HG03469 (cell line): ENCODE measurements around the gene TCF21.

Source experiments
- ATAC-seq: cut with Tn5 transposase; IDR thresholded peaks from one replicate; pipeline ENCODE4 v1.9.1; 2021; ENCODE audit warnings: mild to moderate bottlenecking, moderate library complexity, moderate number of reproducible peaks; ENCODE audit not compliant: unreplicated experiment

TCF21 gene

DNA sequence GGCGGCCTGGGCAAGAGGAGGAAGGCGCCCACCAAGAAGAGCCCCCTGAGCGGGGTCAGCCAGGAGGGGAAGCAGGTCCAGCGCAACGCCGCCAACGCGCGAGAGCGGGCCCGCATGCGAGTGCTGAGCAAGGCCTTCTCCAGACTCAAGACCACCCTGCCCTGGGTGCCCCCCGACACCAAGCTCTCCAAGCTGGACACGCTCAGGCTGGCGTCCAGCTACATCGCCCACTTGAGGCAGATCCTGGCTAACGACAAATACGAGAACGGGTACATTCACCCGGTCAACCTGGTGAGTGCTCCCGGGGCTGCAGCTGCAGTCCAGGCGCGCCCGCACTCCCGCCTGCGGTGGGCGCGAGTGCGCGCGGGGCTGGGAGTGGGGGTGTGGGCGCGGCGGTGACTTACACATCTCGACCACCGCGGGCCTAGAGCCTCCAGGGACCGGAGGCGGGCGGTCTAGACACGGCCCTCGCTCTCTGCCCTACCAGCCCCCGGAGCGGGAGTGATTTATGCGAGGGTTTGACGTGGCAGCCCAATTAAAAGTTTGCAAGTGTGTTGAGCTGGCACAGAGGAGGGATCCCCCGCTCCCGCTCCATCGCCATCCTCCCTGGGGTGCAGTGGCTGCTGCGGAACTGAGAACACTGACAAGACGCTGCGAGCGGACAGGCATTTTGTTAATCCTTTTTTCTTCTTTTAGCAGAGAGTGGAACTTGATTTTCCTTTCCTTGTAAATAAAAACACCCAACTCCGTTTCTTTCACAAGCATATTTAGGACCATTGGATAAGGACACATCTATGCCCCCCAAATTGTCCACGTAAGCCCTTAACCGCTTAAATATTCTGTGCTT lies 867 bp downstream of the TCF21 start:
- ATAC-seq: no peak

- ATAC-seq: no peak
Observed at GRCh38 chr6:133890711-133891148, 1.8 kb downstream of the TCF21 start.

DNA sequence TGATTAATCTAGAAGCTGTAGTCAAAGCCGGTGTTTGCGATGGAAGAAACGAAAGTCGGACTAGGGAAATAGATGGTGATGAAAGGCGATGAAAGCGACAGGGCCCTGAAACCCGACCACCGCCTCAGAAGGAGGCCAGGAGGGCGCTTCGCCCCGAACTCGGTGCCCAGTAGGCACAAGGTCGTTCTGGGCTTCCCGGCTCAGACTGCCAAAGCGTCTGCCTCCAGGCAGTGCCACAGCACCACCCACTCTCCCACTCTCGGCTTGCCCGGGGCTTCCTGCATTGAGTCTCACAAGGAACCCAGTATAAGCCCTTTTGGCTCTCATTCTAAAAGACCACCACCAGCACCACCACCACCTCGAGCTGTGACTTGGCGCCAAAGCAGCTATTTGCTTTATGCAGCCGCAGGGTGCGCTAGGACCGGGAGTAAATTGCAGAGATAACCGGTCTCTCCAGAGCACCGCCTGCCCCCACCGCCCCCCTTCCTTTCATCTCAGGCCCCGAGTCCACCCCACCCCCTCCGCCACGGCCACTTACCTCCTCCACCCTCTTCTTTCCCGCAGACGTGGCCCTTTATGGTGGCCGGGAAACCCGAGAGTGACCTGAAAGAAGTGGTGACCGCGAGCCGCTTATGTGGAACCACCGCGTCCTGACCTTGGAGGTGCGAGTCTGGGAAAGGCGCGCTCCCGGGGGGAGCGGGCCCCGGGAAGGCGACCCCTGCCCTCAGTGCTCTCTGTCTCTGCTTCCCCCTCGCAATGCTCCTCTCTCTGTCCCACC lies 2.4 kb downstream of the TCF21 start:
- ATAC-seq: no peak

DNA sequence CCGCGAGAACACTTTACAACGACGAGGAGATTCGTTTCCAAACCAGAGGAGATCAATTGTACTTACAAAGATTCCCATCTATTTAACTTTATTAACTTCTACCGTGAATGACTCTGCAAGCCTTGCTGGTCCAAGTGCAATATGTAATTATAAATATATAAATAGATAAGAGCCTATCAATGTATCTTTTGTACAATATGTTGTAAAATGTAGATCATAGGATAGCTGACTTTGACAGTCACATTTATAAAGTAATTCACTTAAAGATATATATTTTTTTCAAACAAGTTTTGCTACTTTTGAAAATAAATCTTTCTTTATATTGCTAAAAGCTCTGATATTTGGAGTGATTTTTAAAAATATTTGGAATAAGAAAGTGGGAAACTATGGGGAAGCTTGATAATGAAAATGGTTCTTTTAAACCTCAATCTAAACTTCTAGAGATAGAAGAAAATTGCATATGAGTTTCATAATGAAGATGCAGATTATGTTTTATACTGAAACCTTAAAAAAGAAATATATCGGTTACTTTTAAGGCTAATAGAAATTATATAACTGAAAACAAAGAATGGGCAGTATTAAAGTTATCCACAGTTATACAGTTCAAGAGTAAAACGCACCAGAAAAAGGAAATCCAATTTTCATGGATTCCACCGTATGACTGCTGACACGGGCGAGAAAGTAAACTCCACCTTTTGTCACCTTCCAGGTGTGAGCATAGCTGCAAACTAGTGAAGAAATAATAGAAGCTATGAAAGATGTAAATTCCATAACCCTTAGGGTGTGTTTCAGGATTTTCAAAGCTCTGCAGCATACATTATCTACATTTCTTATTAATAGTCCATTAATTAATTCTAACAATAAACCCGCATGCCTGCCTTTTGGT lies 3.3 kb downstream of the TCF21 start:
- no peak for ATAC-seq

- no peak for ATAC-seq
Observed at GRCh38 chr6:133892813-133893691, 4.1 kb downstream of the TCF21 start.

DNA sequence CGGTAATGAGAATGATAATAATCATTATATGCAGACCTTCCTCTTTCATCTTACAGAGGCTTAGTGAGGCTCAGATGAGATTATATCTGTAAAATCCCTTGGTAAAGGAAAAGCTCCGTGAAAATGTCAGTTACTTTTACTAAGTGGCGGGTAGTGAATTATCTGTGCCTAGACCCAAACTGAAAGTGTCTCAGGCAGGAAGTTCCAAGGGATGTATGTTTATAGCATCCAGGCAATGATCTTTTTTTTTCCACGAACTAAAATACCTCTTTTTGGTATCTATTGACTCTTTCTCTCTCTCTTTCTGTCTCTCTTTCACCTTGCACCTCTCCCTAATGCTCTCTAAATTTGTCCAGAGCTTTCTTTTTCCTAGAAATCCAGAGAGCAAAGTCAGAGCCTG lies 5.0 kb downstream of the TCF21 start:
- ATAC-seq: no peak

DNA sequence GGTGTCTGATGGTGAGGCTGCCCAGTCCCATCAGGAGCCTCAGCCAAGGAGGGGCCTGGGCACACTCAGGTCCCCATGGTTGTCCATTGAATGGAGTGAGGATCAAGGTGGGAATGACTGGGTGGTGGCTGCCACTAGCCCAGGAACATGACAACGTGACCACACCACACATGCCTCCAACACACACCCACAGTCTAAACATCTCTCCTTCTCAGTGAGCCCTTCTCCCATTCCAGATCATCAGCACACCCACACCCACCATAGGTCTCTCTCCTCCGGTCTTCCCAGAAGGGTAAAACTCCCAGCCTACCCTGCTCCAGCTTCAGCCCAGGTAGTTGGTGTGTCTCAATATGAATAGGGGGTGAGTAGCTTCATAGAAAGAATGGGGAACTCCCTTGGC lies 5.5 kb downstream of the TCF21 start:
- no peak for ATAC-seq

DNA sequence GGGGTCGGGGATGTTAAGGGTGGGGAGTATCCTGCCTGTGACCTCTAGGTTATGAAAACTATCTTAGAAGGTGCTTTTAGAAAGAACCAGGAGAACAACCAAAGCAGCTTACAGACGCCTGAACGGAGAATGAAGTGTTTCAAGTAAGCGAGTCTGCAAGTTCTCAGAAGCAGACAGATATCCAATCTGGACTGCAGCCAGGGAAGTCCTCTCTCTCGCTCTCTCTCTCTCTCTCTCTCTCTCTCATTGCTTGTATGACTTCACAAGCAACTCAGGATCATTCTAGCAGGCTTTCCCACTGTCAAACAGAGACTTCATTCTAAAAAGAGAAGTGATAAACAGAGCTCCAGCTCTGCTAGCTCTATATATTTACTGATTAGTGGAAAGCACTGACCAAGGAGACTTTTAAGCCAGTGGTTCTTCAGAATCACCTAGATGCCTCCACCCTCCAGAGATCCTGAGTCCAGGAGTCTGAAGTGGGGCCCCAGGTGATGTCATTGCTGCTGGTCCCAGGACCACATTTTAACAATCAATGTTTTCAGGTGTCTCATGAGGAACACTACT lies 6.0 kb downstream of the TCF21 start:
- no peak for ATAC-seq

GRCh38 chr6:133895573-133896343 lies 6.8 kb downstream of the TCF21 start:
- ATAC-seq: no peak

- ATAC-seq: no peak
Observed at GRCh38 chr6:133896344-133896721, 7.4 kb downstream of the TCF21 start.

- ATAC-seq: no peak
Observed at GRCh38 chr6:133898263-133898662, 9.3 kb downstream of the TCF21 start.

- no peak for ATAC-seq
Observed at GRCh38 chr6:133899556-133899955, 10.6 kb downstream of the TCF21 start.

GRCh38 chr6:133903855-133904254 lies 14.9 kb downstream of the TCF21 start:
- no peak for ATAC-seq

DNA sequence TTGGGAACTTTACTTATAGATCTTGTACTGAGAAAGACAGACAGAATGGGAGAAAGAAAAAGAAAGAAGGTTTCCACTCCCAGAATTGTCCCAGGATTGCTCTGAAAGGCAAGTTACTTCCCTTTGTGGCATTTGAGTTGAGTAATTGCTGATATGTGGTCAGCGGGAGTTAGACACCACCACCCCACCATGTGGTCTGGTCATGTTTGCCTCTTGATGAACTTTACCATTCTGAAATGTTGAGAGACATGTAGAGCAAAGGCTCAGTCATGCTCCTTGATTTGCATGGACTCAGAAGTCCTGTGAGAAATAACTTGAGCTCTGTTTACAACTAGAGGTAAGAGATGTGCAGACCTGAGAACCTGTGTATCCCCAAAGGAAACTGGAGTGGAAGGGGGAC lies 17.1 kb downstream of the TCF21 start:
- ATAC-seq: no peak

GRCh38 chr6:133916650-133917151 lies 27.8 kb downstream of the TCF21 start:
- peak; percentile 45 for ATAC-seq

DNA sequence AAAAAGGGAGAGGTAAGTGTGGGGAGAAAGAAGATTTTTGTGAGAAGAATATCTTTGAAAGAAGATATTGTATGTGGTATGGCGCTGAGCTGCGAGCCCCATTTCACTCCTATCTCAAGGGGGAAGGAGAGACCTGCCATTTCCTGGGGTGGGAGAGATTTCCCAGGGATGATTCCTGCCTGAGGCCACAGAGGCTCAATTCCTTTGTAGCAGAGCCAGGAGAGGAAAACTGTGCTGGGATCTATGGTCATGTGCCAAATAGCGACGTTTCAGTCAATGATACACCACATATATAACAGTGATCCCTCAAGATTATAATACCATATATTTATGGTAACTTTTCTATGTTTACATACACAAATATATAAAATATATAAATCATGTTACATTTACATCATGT lies 28.9 kb downstream of the TCF21 start:
- ATAC-seq: no peak

DNA sequence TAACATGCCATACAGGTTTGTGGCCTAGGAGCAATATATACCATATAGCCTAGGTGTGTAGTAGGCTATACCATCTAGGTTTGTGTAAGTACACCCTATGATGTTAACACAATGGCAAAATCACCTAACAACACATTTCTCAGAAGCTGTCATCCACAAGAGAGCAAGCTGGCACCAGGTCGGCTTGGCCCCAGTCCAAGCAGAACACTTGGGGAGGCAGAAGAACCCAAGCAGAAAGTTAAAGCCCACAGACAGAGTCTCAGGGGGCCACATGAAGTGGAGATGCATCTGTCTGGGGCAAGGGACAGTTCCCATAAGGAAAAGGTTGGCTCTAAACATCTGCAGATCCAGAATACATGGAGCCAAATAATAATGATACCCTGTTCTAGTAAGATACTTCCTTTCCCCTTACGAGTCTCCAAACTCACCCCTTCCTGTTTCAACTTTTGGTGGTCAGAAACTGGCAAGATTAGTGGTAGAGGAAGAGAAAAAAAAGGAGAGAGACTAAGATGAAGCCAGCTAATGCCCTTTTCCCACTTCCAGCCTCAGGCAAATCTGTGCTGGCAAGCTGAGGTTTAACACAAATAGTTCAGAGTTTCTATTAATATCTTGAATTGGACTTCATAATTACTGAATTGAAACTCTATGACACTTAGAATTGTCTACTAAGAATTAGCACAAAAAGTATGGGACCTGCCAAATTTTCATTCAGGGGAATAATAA lies 29.5 kb downstream of the TCF21 start:
- no peak for ATAC-seq

GRCh38 chr6:133919362-133919761 lies 30.4 kb downstream of the TCF21 start:
- ATAC-seq: no peak
